Neural progenitor cell (in vitro differentiated cells): ENCODE data around the gene RGS5.

Experiments
- CTCF ChIP-seq: fragments of 200-600 bp; sonication (generic); IDR thresholded peaks from 2 replicates; pipeline ENCODE4 v1.5.1; 2017; ENCODE audit warnings: antibody characterized with exemption, mild to moderate bottlenecking
- EZH2 ChIP-seq: fragments of 200-600 bp; sonication (generic); IDR thresholded peaks from 2 replicates; pipeline ENCODE4 v1.6.1; 2017; ENCODE audit warnings: antibody characterized with exemption, mild to moderate bottlenecking, moderate library complexity
- EZH2phosphoT487 ChIP-seq: fragments of 200-600 bp; sonication (generic); IDR thresholded peaks from 2 replicates; pipeline ENCODE4 v1.6.1; 2017; ENCODE audit warnings: antibody characterized with exemption

DNA sequence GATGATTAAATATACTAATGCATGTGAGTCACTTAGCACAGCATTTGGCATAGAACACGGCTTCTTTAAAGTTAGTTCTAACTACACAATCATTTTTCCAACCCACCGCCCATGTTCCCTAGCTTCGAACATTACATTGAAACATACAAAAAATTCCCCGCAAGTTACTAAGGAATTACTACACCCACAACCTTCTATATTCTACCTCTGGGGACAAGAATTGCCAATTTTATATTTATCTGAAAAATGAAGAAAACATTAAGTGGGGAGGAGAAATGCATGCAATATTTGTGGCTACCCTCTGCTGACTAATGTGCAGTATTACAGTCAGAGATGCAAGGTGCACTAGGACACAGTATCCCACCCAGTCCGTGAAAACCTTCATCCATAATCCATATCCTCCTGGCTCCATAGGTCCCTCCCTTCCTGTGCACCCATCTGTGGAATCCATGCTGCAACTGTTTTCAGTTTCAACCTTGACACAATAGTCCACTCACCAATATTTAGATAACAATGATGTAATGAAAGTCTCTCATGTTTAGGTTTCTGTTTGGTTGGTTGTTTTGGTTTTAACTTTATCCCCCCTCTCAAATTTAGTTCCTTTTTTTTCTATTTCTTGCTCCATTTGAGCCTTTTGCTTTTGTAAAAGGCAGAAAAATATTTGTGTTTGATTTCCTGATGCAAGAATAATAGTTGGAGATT lies 31.6 kb downstream of the RGS5 start:
- TF ChIP-seq CTCF (peak; percentile 30), EZH2 (no peak), EZH2phosphoT487 (no peak)
